EL (cell line): ENCODE measurements around the gene CFAP46.

Experiments
- DNase-seq: peaks from one replicate; pipeline ENCODE4 v3.0.0-alpha.2; 2016

CFAP46 gene

DNA sequence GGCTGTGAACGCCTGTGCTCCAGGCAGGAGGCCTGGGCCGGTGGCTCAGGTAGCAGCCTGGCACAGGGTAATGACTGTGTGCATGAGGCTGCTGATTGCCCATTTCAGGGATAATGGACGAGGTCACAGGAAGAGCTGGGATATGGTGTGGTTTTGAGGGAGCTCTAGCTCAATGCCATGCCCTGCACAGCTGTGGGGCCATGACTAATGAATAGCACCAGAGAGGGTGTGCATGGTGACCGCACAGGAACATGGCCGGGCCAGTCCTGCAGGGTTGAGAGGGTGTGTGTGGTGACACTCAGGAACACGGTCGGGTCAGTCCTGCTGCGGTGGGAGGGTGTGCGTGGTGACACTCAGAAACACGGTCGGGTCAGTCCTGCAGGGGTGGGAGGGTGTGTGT, 178.3 kb downstream of the CFAP46 start:
- no peak for DNase-seq

DNA sequence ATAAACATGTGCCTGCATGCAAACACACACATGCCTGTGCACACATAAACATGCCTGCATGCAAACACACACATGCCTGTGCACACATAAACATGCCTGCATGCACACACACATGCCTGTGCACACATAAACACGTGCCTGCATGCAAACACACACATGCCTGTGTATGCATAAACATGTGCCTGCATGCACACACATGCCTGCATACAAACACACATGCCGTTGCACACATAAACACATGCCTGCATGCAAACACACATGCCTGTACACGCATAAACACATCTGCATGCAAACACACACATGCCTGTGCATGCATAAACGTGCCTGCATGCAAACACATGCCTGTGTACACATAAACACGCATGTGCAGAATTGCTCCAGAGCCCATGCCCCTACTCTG, 178.8 kb downstream of the CFAP46 start:
- no peak for DNase-seq

DNA sequence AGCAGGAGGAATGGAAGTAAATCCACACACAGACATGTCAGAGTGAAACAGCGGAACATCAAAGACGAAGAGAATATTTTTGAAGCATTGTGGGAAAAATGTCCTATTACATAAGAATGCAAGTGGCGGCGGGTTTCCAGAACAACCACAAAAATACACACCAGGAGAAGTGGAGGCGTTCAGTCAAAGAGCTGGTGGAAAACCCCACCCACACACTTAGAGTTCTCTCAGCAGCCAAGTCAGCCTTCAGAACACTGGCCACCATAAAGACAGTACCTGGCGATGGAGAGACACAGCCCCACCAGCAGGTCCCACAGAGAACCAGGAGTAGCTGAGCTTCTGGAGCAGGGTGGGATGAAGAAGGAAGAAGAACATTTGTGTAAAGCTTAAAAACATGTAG, 180.1 kb downstream of the CFAP46 start:
- DNase-seq: no peak

DNA sequence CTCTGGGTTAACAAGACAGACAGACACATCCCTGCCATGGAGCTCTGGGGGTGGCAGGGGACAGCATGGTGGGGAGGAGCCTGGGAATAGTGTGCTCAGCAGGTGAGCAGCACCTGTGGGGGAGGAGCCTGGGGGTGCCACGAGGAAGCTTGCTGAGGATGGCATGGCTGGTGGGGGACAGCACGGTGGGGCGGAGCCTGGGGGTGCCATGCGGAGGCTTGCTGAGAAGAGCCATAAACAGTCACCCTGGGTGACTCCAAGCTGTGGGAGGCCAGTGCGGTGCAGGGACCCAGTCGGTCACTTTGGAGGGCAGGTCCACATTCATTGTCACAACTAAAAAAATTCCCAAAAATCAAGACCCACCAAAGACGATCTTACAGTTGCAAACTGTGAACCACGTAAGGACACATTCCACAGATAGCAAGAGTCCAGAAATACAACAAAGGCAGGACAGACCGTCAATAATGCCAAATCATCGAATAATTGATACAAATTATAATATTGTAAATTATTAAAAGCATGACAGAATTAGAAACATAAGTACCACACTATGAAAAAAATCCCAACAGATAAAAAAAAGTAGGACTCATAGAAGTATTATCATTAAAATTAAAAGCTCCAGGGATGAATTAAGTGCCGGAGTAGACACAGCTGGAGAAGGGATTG, 180.8 kb downstream of the CFAP46 start:
- DNase-seq: no peak

DNA sequence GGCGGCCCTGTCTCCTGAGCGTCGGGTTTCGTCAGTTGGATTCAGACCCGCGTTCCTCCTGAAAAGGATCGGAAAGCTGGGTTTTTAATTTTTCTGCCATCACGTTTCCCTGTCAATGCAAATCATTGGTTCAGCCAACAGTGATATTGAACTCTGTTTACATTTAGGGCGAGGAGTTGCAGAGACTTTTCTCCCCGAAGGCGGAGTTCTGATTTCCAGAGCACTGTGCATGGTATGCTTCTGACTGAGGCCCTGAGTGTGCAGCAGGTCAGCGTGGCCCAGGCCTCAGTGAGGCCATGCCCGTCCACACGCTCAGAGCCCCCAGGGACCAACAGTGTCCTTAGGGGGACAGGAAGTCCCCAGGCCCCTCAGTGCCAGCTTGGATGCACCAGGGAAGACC, 183.5 kb downstream of the CFAP46 start:
- DNase-seq: no peak
